GM10847 (cell line): ENCODE data around the gene PHKA2.

Source experiments
- POLR2A ChIP-seq: IDR thresholded peaks from 2 replicates; pipeline ENCODE4 v1.6.1; 2011; ENCODE audit not compliant: insufficient read length; ENCODE audit errors: extremely low read depth

PHKA2 gene

GRCh38 chrX:18874560-18875255 is 109.2 kb downstream of the PHKA2 start:
- TF ChIP-seq POLR2A: no peak

GRCh38 chrX:18873836-18874235 is 110.1 kb downstream of the PHKA2 start:
- TF ChIP-seq POLR2A: no peak

- TF ChIP-seq POLR2A: no peak
Measured at GRCh38 chrX:18873189-18873791, 110.6 kb downstream of the PHKA2 start.

- no peak for TF ChIP-seq POLR2A
Measured at GRCh38 chrX:18872621-18873020, 111.3 kb downstream of the PHKA2 start.

- TF ChIP-seq POLR2A: no peak
Measured at GRCh38 chrX:18871970-18872369, 111.9 kb downstream of the PHKA2 start.

- TF ChIP-seq POLR2A: no peak
Measured at GRCh38 chrX:18871161-18871890, 112.6 kb downstream of the PHKA2 start.

- TF ChIP-seq POLR2A: no peak
Measured at GRCh38 chrX:18864390-18864920, 119.5 kb downstream of the PHKA2 start.

- no peak for TF ChIP-seq POLR2A
Measured at GRCh38 chrX:18861511-18861910, 122.4 kb downstream of the PHKA2 start.

GRCh38 chrX:18856645-18856997 is 127.3 kb downstream of the PHKA2 start:
- no peak for TF ChIP-seq POLR2A

- TF ChIP-seq POLR2A: no peak
Measured at GRCh38 chrX:18855919-18856644, 127.8 kb downstream of the PHKA2 start.
